ENCODE data around the gene EPHX1.

DNA sequence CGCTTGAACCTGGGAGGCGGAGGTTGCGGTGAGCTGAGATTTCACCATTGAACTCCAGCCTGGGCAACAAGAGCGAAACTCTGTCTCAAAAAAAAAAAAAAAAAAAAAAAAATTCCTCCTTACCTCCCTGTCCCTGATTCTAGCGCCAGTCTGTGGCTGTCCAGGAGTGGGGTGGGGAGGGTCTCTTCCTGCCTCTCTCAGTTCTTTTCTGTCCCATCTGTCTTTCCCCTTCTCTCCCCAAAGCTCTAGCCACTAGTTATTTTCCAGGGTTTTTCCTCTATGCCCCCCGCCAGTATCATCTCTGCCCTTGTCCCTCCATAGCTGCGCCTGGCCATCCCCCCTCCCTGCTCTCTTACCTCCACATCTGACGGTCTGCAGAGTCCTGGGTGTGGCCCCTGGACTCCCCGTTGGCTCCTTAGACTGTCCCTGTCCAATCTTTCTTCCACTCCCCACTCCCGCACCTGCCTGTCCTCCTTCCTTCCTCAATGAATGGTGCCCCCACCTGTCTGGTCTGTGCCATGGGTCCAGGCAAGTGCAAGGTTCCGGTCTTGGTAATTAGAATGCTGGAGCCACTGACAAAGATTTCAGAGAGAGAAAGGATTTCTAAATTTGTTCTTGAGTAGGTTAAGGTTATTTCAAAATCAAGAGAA lies 73.8 kb downstream of the EPHX1 start:
- TF ChIP-seq, protein P1, sequence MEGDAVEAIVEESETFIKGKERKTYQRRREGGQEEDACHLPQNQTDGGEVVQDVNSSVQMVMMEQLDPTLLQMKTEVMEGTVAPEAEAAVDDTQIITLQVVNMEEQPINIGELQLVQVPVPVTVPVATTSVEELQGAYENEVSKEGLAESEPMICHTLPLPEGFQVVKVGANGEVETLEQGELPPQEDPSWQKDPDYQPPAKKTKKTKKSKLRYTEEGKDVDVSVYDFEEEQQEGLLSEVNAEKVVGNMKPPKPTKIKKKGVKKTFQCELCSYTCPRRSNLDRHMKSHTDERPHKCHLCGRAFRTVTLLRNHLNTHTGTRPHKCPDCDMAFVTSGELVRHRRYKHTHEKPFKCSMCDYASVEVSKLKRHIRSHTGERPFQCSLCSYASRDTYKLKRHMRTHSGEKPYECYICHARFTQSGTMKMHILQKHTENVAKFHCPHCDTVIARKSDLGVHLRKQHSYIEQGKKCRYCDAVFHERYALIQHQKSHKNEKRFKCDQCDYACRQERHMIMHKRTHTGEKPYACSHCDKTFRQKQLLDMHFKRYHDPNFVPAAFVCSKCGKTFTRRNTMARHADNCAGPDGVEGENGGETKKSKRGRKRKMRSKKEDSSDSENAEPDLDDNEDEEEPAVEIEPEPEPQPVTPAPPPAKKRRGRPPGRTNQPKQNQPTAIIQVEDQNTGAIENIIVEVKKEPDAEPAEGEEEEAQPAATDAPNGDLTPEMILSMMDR (IDR thresholded peaks at IDR 0.05): no peak
- TF ChIP-seq POLR2A (IDR thresholded peaks at IDR 0.05): no peak

All from breast epithelium (tissue), 3 donors.